PFSK-1 (cell line): ENCODE results near the gene SNX2.

Source experiments
- FOXP2 ChIP-seq: optimal IDR thresholded peaks from 2 replicates; pipeline ENCODE3; 2011; ENCODE audit warnings: borderline replicate concordance, control low read depth, inconsistent platforms; ENCODE audit not compliant: insufficient read depth; ENCODE audit errors: extremely low read length, extremely low read depth
- POLR2AphosphoS5 ChIP-seq: IDR thresholded peaks from 2 replicates; pipeline ENCODE4 v1.6.1; 2012; ENCODE audit warnings: low read depth, mild to moderate bottlenecking, control low read depth, low read length, moderate library complexity
- SIN3A ChIP-seq: IDR thresholded peaks from 2 replicates; pipeline ENCODE4 v1.6.1; 2012; ENCODE audit warnings: mild to moderate bottlenecking, low read length, moderate library complexity, borderline replicate concordance; ENCODE audit not compliant: insufficient read depth
- TAF1 ChIP-seq: IDR thresholded peaks from 2 replicates; pipeline ENCODE4 v1.6.1; 2012; ENCODE audit warnings: low read length, control low read depth, borderline replicate concordance; ENCODE audit not compliant: insufficient read depth
- TF ChIP-seq, protein P1 (sequence below), 2 experiments: IDR thresholded peaks; 2 replicates each; pipeline versions ENCODE4 v1.6.1 to v1.8.0; 2011 to 2012; ENCODE audit warnings: low read depth in 2 of 2, low read length in 2 of 2, control low read depth in 1 of 2, inconsistent platforms in 1 of 2, mild to moderate bottlenecking in 1 of 2, moderate library complexity in 1 of 2; ENCODE audit not compliant: insufficient read depth in 1 of 2

GRCh38 chr5:122753500-122753899 lies 21.4 kb upstream of the SNX2 start:
- TF ChIP-seq, protein P1, sequence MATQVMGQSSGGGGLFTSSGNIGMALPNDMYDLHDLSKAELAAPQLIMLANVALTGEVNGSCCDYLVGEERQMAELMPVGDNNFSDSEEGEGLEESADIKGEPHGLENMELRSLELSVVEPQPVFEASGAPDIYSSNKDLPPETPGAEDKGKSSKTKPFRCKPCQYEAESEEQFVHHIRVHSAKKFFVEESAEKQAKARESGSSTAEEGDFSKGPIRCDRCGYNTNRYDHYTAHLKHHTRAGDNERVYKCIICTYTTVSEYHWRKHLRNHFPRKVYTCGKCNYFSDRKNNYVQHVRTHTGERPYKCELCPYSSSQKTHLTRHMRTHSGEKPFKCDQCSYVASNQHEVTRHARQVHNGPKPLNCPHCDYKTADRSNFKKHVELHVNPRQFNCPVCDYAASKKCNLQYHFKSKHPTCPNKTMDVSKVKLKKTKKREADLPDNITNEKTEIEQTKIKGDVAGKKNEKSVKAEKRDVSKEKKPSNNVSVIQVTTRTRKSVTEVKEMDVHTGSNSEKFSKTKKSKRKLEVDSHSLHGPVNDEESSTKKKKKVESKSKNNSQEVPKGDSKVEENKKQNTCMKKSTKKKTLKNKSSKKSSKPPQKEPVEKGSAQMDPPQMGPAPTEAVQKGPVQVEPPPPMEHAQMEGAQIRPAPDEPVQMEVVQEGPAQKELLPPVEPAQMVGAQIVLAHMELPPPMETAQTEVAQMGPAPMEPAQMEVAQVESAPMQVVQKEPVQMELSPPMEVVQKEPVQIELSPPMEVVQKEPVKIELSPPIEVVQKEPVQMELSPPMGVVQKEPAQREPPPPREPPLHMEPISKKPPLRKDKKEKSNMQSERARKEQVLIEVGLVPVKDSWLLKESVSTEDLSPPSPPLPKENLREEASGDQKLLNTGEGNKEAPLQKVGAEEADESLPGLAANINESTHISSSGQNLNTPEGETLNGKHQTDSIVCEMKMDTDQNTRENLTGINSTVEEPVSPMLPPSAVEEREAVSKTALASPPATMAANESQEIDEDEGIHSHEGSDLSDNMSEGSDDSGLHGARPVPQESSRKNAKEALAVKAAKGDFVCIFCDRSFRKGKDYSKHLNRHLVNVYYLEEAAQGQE (IDR thresholded peaks at IDR 0.05; ENCODE audit: insufficient read depth in 1 of 2, low read depth in 2 of 2, low read length in 2 of 2), result no peak
- TF ChIP-seq POLR2AphosphoS5 (no peak), TAF1 (no peak), SIN3A (no peak), FOXP2 (no peak)
